GM12878 (cell line): ENCODE measurements around the gene ILRUN. TPM values are rescaled to one million over a fixed set of nuclear protein-coding genes. Genes with fewer than 3 reads are reported as not detected.

ENCODE experiments used
- CREM ChIP-seq: IDR thresholded peaks from 2 replicates; pipeline ENCODE4 v1.6.1; 2014; ENCODE audit warnings: antibody characterized with exemption, low read depth
- ETV6 ChIP-seq, 2 experiments: fragments of 450-650 bp in 1 of 2; IDR thresholded peaks in 1 of 2; conservative IDR thresholded peaks in 1 of 2; 2 replicates each; pipeline ENCODE4 v1.6.1; 2014; ENCODE audit warnings: antibody characterized with exemption in 1 of 2, borderline replicate concordance in 1 of 2, low read depth in 1 of 2, mild to moderate bottlenecking in 1 of 2, moderate library complexity in 1 of 2
- GABPA ChIP-seq: IDR thresholded peaks from 2 replicates; pipeline ENCODE4 v1.6.1; 2014; ENCODE audit warnings: antibody characterized with exemption, low read depth, mild to moderate bottlenecking, inconsistent platforms
- HDAC2 ChIP-seq: fragments of 200-600 bp; sonication (generic); IDR thresholded peaks from 2 replicates; pipeline ENCODE4 v1.6.1; 2017
- KLF5 ChIP-seq: fragments of 450-650 bp; IDR thresholded peaks from 2 replicates; pipeline ENCODE4 v1.6.1; 2014; ENCODE audit warnings: mild to moderate bottlenecking; ENCODE audit not compliant: partially characterized antibody
- MEF2A ChIP-seq: IDR thresholded peaks from 2 replicates; pipeline ENCODE4 v1.6.1; 2011; ENCODE audit warnings: low read depth, mild to moderate bottlenecking, low read length, moderate library complexity; ENCODE audit not compliant: insufficient read depth
- MTA3 ChIP-seq: IDR thresholded peaks from 2 replicates; pipeline ENCODE4 v1.6.1; 2012; ENCODE audit warnings: low read length, inconsistent platforms, borderline replicate concordance
- MYB ChIP-seq: fragments of 150-350 bp; IDR thresholded peaks from 2 replicates; pipeline ENCODE4 v1.6.1; 2014; ENCODE audit warnings: mild to moderate bottlenecking, low read depth, low read length, borderline replicate concordance
- NKRF ChIP-seq: fragments of 450-650 bp; conservative IDR thresholded peaks from 2 replicates; pipeline ENCODE4 v1.6.1; 2017; ENCODE audit warnings: mild to moderate bottlenecking, moderate library complexity
- PKNOX1 ChIP-seq: fragments of 450-650 bp; IDR thresholded peaks from 2 replicates; pipeline ENCODE4 v1.6.1; 2016; ENCODE audit warnings: mild to moderate bottlenecking
- POLR2AphosphoS5 ChIP-seq: IDR thresholded peaks from 2 replicates; pipeline ENCODE4 v1.6.1; 2011; ENCODE audit warnings: mild to moderate bottlenecking, low read length, inconsistent platforms
- RCOR1 ChIP-seq: conservative IDR thresholded peaks from 2 replicates; pipeline ENCODE4 v1.6.1; 2012; ENCODE audit warnings: low read depth, low read length, improper control_type of control experiment
- SMAD5 ChIP-seq: IDR thresholded peaks from 2 replicates; pipeline ENCODE4 v1.6.1; 2016; ENCODE audit warnings: antibody characterized with exemption, low read depth
- TCF7 ChIP-seq: IDR thresholded peaks from 2 replicates; pipeline ENCODE4 v1.6.1; 2014; ENCODE audit warnings: antibody characterized with exemption, borderline replicate concordance
- WRNIP1 ChIP-seq: IDR thresholded peaks from 2 replicates; pipeline ENCODE4 v1.6.1; 2011; ENCODE audit warnings: low read depth, low read length, improper control_type of control experiment, borderline replicate concordance
- YBX1 ChIP-seq: fragments of 450-650 bp; IDR thresholded peaks from 2 replicates; pipeline ENCODE4 v1.6.1; 2016; ENCODE audit warnings: antibody characterized with exemption
- ZNF592 ChIP-seq: fragments of 450-650 bp; IDR thresholded peaks from 2 replicates; pipeline ENCODE4 v1.6.1; 2017; ENCODE audit warnings: mild to moderate bottlenecking, moderate library complexity
- ZNF687 ChIP-seq: fragments of 450-650 bp; IDR thresholded peaks from 2 replicates; pipeline ENCODE4 v1.6.1; 2017; ENCODE audit warnings: mild to moderate bottlenecking, moderate library complexity
- ZZZ3 ChIP-seq: IDR thresholded peaks from 2 replicates; pipeline ENCODE4 v1.6.1; 2011; ENCODE audit warnings: low read depth; ENCODE audit not compliant: control insufficient read depth, insufficient read length
- polyA plus RNA-seq, 11 experiments: library from polyadenylated mRNA; depleted of rRNA in 4 of 11; unstranded in 6 of 11; stranded (reverse) in 5 of 11; fragments of >200 nt; fragmentation: Nextera tagmentation in 4 of 11; fragmentation: Illumina TruSeq in 1 of 11; extraction: Ambion mirVana in 4 of 11; extraction: Trizol in 1 of 11; gene quantifications; 1 replicate in 1 of 11; 2 replicates in 10 of 11; pipeline versions ENCODE4 v1.2.1 to v1.2.3, GENCODE V29; 2011 to 2016; ENCODE audit warnings: inconsistent platforms in 2 of 11, missing spikeins in 2 of 11, low read depth in 1 of 11
- total RNA-seq, 4 experiments: library from RNA; depleted of rRNA in 3 of 4; stranded (reverse); fragments of >200 nt in 3 of 4; fragmentation: Illumina TruSeq in 1 of 4; extraction: Trizol in 1 of 4; gene quantifications; 2 replicates each; pipeline versions ENCODE4 v1.2.1 to v1.2.3, GENCODE V29; 2013 to 2021

ILRUN gene
- total and polyA plus RNA-seq, 10 of the 15 experiments (the other 5 are each of a cell fraction or from before 2014, with no cell fraction given) = 21.0 to 114 (median 48.9) TPM

GRCh38 chr6:34656378-34657036, 40.1 kb downstream of the ILRUN start (continued):
- TF ChIP-seq PKNOX1 (peak; percentile 89), YBX1 (no peak), KLF5 (peak; percentile 95), CREM (peak; percentile 95), HDAC2 (no peak), ZZZ3 (no peak), MYB (peak; percentile 81), WRNIP1 (no peak; the same call in 1 of the 2 replicates), RCOR1 (0 out of 2 replicates have a peak, but pooled peaks have one; percentile 39), ETV6 (conservative IDR thresholded peaks at IDR 0.05 in 1 of 2, IDR thresholded peaks at IDR 0.05 in 1 of 2; ENCODE audit: borderline replicate concordance in 1 of 2, low read depth in 1 of 2) (peak in 1 of 2 experiments; percentile 91; a peak in 2 of 4 replicates), SMAD5 (no peak), MTA3 (peak; percentile 88; the same call in 1 of the 2 replicates), POLR2AphosphoS5 (peak; percentile 88), NKRF (peak; percentile 29; the same call in 1 of the 2 replicates), ZNF592 (peak; percentile 4; the same call in 1 of the 2 replicates), MEF2A (peak; percentile 97), TCF7 (peak; percentile 93), GABPA (peak; percentile 72; the same call in 1 of the 2 replicates), ZNF687 (peak; percentile 67)
